Panc1 (cell line): ENCODE data around the gene CASP14. TPM values are rescaled to one million over a fixed set of nuclear protein-coding genes. Genes with fewer than 3 reads are reported as not detected.
"Not testable (repeated sequence)": the region's sequence is repeated elsewhere in the genome, so short reads cannot be mapped to it uniquely, and the experiment has no call there.

Source experiments
- ATAC-seq: fragments of 200-7000 bp; cut with Tn5 transposase; 2 replicates; pipeline ENCODE4 v1.9.1; 2020; ENCODE audit warnings: mild to moderate bottlenecking, moderate library complexity
- BruUV-seq: library from RNA; stranded (reverse); fragments of 400-500 nt; replicated peaks from 2 replicates; lab custom pipeline; 2021; lab: Mats Ljungman, UMichigan
- CTCF ChIA-PET: fragments of 300-600 bp; sonication (Branson Sonifier 250); formaldehyde crosslinking; loops from one replicate; lab custom pipeline; 2022; ENCODE audit warnings: antibody characterized with exemption; lab: Charles Lee
- POLR2A ChIA-PET: fragments of 300-600 bp; sonication (Branson Sonifier 250); formaldehyde crosslinking; loops from one replicate; lab custom pipeline; 2022; ENCODE audit warnings: antibody characterized with exemption; lab: Charles Lee
- DNase-seq: peaks from one replicate; pipeline ENCODE4 v3.0.0-alpha.2; 2010; ENCODE audit warnings: low read depth, low spot score
- H3K27ac ChIP-seq: 2 replicates; pipeline ENCODE4 v1.5.1; 2011; ENCODE audit warnings: mild to moderate bottlenecking, low read length, inconsistent platforms
- H3K27me3 ChIP-seq: fragments of 200-500 bp; sonication (Bioruptor generic); 2 replicates; pipeline ENCODE4 v1.6.0; 2014; ENCODE audit warnings: low read length, inconsistent platforms; ENCODE audit not compliant: control insufficient read depth, insufficient read depth
- H3K36me3 ChIP-seq: fragments of 200-500 bp; sonication (Bioruptor generic); 2 replicates; pipeline ENCODE4 v1.5.1; 2014; ENCODE audit warnings: inconsistent platforms, mild to moderate bottlenecking, low read length, moderate library complexity; ENCODE audit not compliant: control insufficient read depth, insufficient read depth
- H3K4me1 ChIP-seq: 2 replicates; pipeline ENCODE4 v1.5.1; 2011; ENCODE audit warnings: inconsistent platforms, mild to moderate bottlenecking, low read length, moderate library complexity; ENCODE audit not compliant: control insufficient read depth, insufficient read depth
- H3K4me3 ChIP-seq, 2 experiments: 2 replicates each; pipeline ENCODE4 v1.5.1; 2011 to 2012; ENCODE audit warnings: low read depth in 2 of 2, low read length in 2 of 2, mild to moderate bottlenecking in 2 of 2, inconsistent platforms in 1 of 2, moderate library complexity in 1 of 2
- H3K9me3 ChIP-seq: fragments of 200-500 bp; sonication (Bioruptor generic); 2 replicates; pipeline ENCODE4 v1.5.1; 2014; ENCODE audit warnings: low read depth, mild to moderate bottlenecking, inconsistent platforms, low read length, moderate library complexity; ENCODE audit not compliant: control insufficient read depth, insufficient read depth
- POLR2AphosphoS5 ChIP-seq: IDR thresholded peaks from 2 replicates; pipeline ENCODE4 v1.6.1; 2012; ENCODE audit warnings: mild to moderate bottlenecking, low read depth, low read length, moderate library complexity
- in situ Hi-C: cut with HindIII; loops from 2 replicates; pipeline ENCODE4 v1.10.0; 2016; ENCODE audit warnings: low sequenced_read_pairs, low pct_unique_long_range_greater_than_20kb
- intact Hi-C: fragments of 100-400 bp; cut with micrococcal nuclease; formaldehyde crosslinking; loops from one replicate; pipeline ENCODE4 v1.10.0; 2022; ENCODE audit not compliant: unreplicated experiment
- total RNA-seq: library from RNA; stranded (reverse); gene quantifications from one replicate; pipeline ENCODE4 v1.2.1, GENCODE V29; 2021; ENCODE audit not compliant: unreplicated experiment
- TF ChIP-seq, protein P1 (sequence below), 2 experiments: IDR thresholded peaks; 2 replicates each; pipeline ENCODE4 v1.6.1; 2011 to 2012; ENCODE audit warnings: low read depth in 2 of 2, control low read depth in 1 of 2, low read length in 1 of 2, mild to moderate bottlenecking in 1 of 2, moderate library complexity in 1 of 2; ENCODE audit not compliant: insufficient read depth in 1 of 2
- TF ChIP-seq, protein P2 (sequence below): fragments of 450-650 bp; IDR thresholded peaks from 2 replicates; pipeline ENCODE4 v1.5.1; 2017; ENCODE audit warnings: mild to moderate bottlenecking

Gene CASP14
- total RNA-seq, 1 experiment from 2014 or later: not detected

DNA sequence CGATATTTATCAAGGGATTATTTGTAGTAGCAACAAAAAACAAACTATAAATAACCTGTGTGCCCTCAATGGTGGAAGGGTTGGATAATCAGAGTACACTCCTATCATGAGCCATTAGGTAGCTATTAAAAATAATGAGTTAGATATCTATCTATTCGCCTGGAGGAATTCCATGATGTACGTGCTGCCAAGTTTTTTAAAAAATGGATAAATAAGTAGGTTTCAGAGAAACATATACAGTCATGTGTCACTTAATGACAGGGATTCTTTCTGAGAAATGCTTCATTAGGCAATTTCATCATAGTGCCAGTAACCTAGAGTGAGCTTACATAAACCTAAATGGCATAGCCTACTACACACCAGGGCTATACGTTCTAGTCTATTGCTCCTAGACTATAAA lies 26.5 kb downstream of the CASP14 start:
- H3K9me3 ChIP-seq: no peaks in the 10 kb centered on the region
- no peaks in the 10 kb centered on the region for H3K36me3 ChIP-seq
- POLR2A ChIA-PET: no interaction called here
- H3K27me3 ChIP-seq: no peaks in the 10 kb centered on the region
- BruUV-seq: no TSS peak
- no peak for DNase-seq
- CTCF ChIA-PET: no interaction called here
- intact Hi-C loops (no loop called here), in situ Hi-C loops (no loop called here)
- H3K27ac ChIP-seq: no peak overlapping the region
- no peak for ATAC-seq
- peaks cover 9% of the 10 kb centered on the region for H3K4me1 ChIP-seq
- H3K4me3 ChIP-seq: no peak overlapping the region
- TF ChIP-seq, protein P1, sequence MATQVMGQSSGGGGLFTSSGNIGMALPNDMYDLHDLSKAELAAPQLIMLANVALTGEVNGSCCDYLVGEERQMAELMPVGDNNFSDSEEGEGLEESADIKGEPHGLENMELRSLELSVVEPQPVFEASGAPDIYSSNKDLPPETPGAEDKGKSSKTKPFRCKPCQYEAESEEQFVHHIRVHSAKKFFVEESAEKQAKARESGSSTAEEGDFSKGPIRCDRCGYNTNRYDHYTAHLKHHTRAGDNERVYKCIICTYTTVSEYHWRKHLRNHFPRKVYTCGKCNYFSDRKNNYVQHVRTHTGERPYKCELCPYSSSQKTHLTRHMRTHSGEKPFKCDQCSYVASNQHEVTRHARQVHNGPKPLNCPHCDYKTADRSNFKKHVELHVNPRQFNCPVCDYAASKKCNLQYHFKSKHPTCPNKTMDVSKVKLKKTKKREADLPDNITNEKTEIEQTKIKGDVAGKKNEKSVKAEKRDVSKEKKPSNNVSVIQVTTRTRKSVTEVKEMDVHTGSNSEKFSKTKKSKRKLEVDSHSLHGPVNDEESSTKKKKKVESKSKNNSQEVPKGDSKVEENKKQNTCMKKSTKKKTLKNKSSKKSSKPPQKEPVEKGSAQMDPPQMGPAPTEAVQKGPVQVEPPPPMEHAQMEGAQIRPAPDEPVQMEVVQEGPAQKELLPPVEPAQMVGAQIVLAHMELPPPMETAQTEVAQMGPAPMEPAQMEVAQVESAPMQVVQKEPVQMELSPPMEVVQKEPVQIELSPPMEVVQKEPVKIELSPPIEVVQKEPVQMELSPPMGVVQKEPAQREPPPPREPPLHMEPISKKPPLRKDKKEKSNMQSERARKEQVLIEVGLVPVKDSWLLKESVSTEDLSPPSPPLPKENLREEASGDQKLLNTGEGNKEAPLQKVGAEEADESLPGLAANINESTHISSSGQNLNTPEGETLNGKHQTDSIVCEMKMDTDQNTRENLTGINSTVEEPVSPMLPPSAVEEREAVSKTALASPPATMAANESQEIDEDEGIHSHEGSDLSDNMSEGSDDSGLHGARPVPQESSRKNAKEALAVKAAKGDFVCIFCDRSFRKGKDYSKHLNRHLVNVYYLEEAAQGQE (IDR thresholded peaks at IDR 0.05; ENCODE audit: insufficient read depth in 1 of 2, low read depth in 2 of 2, low read length in 1 of 2): no peak
- TF ChIP-seq POLR2AphosphoS5: no peak
- TF ChIP-seq, protein P2, sequence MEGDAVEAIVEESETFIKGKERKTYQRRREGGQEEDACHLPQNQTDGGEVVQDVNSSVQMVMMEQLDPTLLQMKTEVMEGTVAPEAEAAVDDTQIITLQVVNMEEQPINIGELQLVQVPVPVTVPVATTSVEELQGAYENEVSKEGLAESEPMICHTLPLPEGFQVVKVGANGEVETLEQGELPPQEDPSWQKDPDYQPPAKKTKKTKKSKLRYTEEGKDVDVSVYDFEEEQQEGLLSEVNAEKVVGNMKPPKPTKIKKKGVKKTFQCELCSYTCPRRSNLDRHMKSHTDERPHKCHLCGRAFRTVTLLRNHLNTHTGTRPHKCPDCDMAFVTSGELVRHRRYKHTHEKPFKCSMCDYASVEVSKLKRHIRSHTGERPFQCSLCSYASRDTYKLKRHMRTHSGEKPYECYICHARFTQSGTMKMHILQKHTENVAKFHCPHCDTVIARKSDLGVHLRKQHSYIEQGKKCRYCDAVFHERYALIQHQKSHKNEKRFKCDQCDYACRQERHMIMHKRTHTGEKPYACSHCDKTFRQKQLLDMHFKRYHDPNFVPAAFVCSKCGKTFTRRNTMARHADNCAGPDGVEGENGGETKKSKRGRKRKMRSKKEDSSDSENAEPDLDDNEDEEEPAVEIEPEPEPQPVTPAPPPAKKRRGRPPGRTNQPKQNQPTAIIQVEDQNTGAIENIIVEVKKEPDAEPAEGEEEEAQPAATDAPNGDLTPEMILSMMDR: no peak

DNA sequence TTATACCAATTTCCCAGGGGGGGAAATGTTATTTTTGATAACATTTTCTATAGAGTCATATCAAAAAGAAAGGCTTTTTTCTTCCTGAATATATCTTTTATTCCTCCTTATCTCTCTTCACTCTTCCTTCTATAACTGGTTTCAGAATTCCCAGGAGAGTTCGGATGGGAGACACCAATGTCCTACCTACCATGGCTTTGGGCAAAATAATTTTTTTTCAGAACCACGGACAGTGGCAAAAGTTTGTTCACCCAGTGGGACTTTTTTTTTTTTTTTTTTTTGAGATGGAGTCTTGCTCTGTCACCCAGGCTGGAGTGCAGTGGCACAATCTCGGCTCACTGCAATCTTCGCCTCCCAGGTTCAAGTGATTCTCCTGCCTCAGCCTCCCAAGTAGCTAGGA lies 30.7 kb downstream of the CASP14 start:
- H3K4me3 ChIP-seq, H3K27ac ChIP-seq, H3K4me1 ChIP-seq, in situ Hi-C loops, H3K27me3 ChIP-seq, BruUV-seq, POLR2A ChIA-PET, H3K9me3 ChIP-seq, DNase-seq, intact Hi-C loops, H3K36me3 ChIP-seq, CTCF ChIA-PET, ATAC-seq: not testable (repeated sequence)
- TF ChIP-seq, protein P1 (IDR thresholded peaks at IDR 0.05; ENCODE audit: insufficient read depth in 1 of 2, low read depth in 2 of 2, low read length in 1 of 2): peak; percentile 65 to 83; a peak in 3 of 4 replicates
